ENCODE results near the gene BTF3L4. TPM values are rescaled to one million over a fixed set of nuclear protein-coding genes. Genes with fewer than 3 reads are reported as not detected.

The BTF3L4 gene
- total and polyA plus RNA-seq, 2 donors, result 42.4 to 68.6 TPM

DNA sequence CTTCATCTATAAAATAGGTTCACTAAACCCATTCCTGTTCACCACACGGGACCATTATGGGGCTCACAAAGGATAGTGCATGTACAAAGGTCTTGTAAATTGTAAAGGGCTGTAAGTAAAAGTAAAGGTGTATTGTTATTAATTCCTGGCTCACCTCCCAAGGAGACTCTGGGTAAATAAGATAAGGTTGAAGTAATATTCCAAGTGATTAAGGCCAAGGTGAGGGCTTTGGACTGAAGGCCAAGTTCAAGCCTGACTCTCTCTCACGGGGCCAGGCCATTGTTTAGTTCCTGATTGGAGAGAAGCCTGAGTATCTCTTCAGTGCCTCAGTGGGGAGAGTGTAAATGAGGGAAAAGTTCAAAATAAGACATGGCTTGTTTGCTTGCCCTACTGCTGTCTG lies 66.3 kb downstream of the BTF3L4 start:
- 62% methylated on average over 2 of the region's 2 CpGs for WGBS
- no peak overlapping the region for H3K27ac ChIP-seq (ENCODE audit: low read depth)
- no peak for DNase-seq (ENCODE audit: extremely low spot score)
- H3K4me3 ChIP-seq (ENCODE audit: low read depth, low read length), result no peak overlapping the region
- H3K36me3 ChIP-seq (ENCODE audit: insufficient read depth), result no peaks in the 10 kb centered on the region
- H3K4me1 ChIP-seq (ENCODE audit: insufficient read depth), result no peaks in the 10 kb centered on the region

DNA sequence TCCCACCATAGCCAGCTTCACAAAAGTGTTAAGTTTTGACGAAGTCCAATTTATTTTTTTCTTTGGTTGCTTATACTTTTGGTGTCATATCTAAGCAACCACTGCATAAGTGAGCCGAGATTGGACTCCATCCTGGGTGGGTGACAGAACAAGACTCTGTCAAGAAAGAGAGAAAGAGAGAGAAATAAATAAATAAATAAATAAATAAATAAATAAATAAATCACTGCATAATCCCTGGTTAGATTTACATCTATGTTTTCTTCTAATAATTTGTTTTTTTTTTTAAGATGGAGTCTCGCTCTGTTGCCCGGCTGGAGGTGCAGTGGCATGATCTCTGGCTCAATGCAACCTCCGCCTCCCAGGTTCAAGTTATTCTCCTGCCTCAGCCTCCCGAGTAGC lies 67.5 kb downstream of the BTF3L4 start:
- WGBS, result 91% methylated on average over 6 of the region's 6 CpGs
- Histone ChIP-seq H3K27ac (ENCODE audit: low read depth) (no peak overlapping the region), H3K4me1 (ENCODE audit: insufficient read depth) (no peaks in the 10 kb centered on the region), H3K36me3 (ENCODE audit: insufficient read depth) (no peaks in the 10 kb centered on the region), H3K4me3 (ENCODE audit: low read depth, low read length) (no peak overlapping the region)
- DNase-seq (ENCODE audit: extremely low spot score), result no peak

DNA sequence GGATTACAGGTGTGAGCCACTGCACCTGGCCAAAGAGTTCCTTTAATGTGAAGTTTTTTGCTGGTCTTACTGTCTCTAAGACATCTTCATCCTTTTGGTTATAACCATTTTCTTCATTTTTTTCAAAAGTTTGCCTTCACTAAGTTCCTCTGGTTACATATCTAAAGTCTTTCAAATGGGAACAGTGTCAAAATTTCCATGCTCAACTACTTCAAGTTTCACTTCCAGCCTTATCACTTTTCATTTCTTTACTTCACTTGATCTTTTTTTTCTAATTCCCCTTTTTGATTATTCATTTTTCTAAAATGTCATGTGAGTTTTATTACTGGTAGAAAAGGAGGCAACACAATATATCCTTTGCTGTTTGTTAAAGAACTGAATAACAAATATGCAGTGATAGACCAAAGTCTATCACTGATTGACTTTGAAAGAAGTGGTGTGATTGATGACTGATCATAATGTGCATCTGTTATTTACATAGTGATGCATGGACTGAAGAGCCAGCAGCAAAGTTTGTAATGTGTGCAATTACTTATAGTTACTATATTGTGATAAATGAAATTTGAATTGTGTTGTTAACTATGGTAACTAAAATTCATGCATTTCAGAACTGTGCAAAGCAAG lies 69.8 kb downstream of the BTF3L4 start:
- no peaks in the 10 kb centered on the region for H3K36me3 ChIP-seq (ENCODE audit: insufficient read depth)
- DNase-seq (ENCODE audit: extremely low spot score), result no peak
- H3K4me3 ChIP-seq (ENCODE audit: low read depth, low read length), result no peak overlapping the region
- H3K4me1 ChIP-seq (ENCODE audit: insufficient read depth), result no peaks in the 10 kb centered on the region
- no peak overlapping the region for H3K27ac ChIP-seq (ENCODE audit: low read depth)

- DNase-seq (ENCODE audit: extremely low spot score), result no peak
- 38% methylated on average over 5 of the region's 5 CpGs for WGBS
Measured at GRCh38 chr1:52127181-52128180, 71.4 kb downstream of the BTF3L4 start.

DNA sequence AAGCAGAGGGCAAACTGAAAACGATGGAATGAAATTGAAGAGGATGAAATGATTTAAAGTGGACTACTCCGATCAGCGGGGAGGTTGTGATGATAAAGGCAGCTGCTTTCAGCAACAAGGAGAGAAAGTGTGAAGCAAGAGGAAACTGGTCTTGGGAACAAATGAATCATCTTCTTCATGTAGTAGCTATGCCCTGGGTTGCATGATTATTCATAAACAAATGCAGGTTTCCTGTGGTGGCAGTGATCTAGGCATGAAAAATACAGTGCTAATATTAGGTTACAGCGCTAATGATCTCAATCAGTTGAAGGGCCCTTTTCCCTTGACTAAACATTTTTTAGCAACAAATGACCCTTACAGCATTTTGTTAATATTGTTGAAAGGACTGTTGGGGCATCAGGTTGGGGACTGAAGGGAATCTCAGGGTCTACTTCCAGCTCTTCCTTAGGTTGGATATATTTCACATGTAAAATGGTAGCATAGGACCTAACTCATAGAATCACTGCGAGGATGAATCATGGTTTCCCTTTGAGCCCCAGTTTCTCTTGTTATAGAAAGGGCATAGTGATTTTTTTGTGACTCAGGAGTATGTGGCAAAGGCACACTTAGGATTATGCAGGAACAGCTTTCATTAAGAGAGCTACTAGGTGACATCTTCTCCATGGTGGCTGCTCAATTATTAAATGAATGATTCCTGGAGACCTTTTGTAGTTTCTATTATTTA lies 83.9 kb downstream of the BTF3L4 start:
- Histone ChIP-seq H3K27ac (ENCODE audit: low read depth) (no peak overlapping the region), H3K4me3 (ENCODE audit: low read depth, low read length) (no peak overlapping the region), H3K4me1 (ENCODE audit: insufficient read depth) (no peaks in the 10 kb centered on the region), H3K36me3 (ENCODE audit: insufficient read depth) (no peaks in the 10 kb centered on the region)
- no peak for DNase-seq (ENCODE audit: extremely low spot score)
- WGBS, result 80% methylated on average over 5 of the region's 5 CpGs

More at GRCh38 chr1:52127181-52128180, 71.4 kb downstream of the BTF3L4 start:
- Histone ChIP-seq H3K27ac (ENCODE audit: low read depth) (no peak overlapping the region), H3K36me3 (ENCODE audit: insufficient read depth) (no peaks in the 10 kb centered on the region), H3K4me1 (ENCODE audit: insufficient read depth) (no peaks in the 10 kb centered on the region), H3K4me3 (ENCODE audit: low read depth, low read length) (no peak overlapping the region)

Other genes with a start within 250 kb of the BTF3L4 start
- gene NRDC, start 177.6 kb upstream of the BTF3L4 start, total RNA-seq, result 108 TPM
- 62.3 TPM for gene NRDC, start 177.6 kb upstream of the BTF3L4 start, polyA plus RNA-seq
- gene RAB3B, start 65.6 kb upstream of the BTF3L4 start, total RNA-seq, result 1.7 TPM
- gene RAB3B, start 65.6 kb upstream of the BTF3L4 start, polyA plus RNA-seq, result 0.44 TPM
- gene KTI12, start 22.5 kb upstream of the BTF3L4 start, total RNA-seq, result 4.9 TPM
- gene KTI12, start 22.5 kb upstream of the BTF3L4 start, polyA plus RNA-seq, result 11.1 TPM
- gene TXNDC12, start 1.1 kb upstream of the BTF3L4 start, total RNA-seq, result 20.5 TPM
- 24.9 TPM for gene TXNDC12, start 1.1 kb upstream of the BTF3L4 start, polyA plus RNA-seq
- gene ZFYVE9, start 85.8 kb downstream of the BTF3L4 start, total RNA-seq, result 73.5 TPM
- gene ZFYVE9, start 85.8 kb downstream of the BTF3L4 start, polyA plus RNA-seq, result 13.1 TPM